Measurements from ENCODE around the gene ZACN.

GRCh38 chr17:76080768-76081287 lies 1.8 kb downstream of the ZACN start:
- TF ChIP-seq CTCF (IDR thresholded peaks at IDR 0.05) = no peak
- no peak for TF ChIP-seq POLR2A (IDR thresholded peaks at IDR 0.05)
